ENCODE data around the gene EEF1AKMT4.
A peak's percentile ranks its signal among the peaks of the same experiment; 100 is the strongest.

Gene EEF1AKMT4

GRCh38 chr3:184249412-184250166 lies at the start of gene EEF1AKMT4:
EEF1AKMT4 (plus strand) TSS chr3:184249672; CDS start chr3:184249695, 23 bp downstream.
- peak; percentile 93 for FAIRE-seq

DNA sequence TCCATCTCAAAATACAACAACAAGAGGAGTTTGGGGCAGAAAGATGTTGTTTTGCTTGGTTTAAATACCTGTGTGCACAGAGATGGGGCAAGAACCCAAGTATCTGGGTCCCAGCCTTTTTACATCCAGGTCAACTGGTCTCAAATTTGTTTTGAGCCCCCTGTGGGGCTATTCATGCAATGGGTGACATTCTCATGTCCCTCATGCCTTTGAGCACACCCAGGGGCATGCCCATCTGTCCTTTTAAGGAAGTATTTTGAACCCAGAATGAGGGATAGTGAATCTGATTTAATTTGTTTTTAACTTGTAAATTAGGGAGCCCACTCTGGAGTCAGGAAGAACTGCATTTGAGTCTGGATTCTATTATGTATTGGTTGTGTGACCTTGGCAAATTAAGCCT lies 48.6 kb upstream of the EEF1AKMT4 start:
- no peak for FAIRE-seq

DNA sequence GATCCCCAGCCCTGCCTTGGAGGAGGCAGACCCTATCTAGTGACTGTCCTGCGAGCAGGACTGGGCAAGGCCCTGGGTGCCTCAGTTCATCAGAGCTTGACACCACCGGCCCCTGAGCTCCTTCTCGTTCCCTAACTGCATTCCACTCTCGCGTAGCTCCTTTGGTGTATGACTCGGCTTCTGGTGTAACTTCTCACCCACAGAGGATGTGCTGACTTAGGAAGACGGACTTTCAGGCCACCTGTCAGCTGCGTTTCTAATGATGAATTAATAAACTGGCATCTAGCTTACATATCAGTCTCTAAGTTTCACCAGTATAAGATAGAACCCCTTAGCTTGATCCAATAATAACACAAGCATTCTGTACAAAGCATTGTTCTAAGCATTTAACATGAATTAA lies 45.9 kb upstream of the EEF1AKMT4 start:
- FAIRE-seq, result no peak

- FAIRE-seq, result no peak
Measured at GRCh38 chr3:184209146-184209923, 40.1 kb upstream of the EEF1AKMT4 start.

GRCh38 chr3:184211297-184211696 lies 38.2 kb upstream of the EEF1AKMT4 start:
- no peak for FAIRE-seq

GRCh38 chr3:184211718-184212117 lies 37.8 kb upstream of the EEF1AKMT4 start:
- no peak for FAIRE-seq

DNA sequence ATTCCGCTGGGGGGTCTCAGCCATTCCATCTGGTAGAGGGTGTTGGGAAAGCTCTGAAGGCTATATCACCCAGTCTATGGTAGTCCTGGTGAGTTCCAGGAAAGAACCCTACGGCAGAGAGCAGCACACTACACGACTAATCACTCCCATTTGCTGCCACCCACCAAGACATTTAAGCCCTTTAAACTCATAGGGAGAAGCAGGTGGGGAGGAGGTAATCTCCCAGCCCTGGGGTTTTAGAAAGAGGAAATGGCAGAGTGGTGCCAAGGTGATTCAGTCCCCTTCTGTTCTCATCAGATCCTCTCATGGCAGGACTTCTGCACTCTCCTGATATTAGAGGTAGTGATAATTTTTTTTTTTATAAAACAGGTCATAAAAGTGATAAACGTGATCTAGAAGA lies 30.7 kb upstream of the EEF1AKMT4 start:
- no peak for FAIRE-seq

DNA sequence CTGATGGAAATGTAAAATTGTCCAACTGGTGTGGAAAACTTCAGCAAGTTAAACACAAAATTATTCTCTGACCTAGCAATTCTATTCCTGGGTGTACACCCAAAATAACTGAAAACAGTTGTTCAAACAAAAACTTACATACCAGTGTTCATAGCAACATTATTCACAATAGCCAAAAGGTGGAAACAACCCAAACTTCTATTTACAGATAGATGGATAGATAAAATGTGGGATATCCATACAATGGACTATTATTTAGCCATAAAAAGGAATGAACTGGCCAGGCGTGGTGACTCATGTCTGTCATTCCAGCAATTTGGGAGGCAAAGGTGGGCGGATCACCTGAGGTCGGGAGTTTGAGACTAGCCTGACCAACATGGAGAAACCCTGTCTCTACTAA lies 27.0 kb upstream of the EEF1AKMT4 start:
- FAIRE-seq, result no peak

- no peak for FAIRE-seq
Measured at GRCh38 chr3:184223946-184224345, 25.5 kb upstream of the EEF1AKMT4 start.

DNA sequence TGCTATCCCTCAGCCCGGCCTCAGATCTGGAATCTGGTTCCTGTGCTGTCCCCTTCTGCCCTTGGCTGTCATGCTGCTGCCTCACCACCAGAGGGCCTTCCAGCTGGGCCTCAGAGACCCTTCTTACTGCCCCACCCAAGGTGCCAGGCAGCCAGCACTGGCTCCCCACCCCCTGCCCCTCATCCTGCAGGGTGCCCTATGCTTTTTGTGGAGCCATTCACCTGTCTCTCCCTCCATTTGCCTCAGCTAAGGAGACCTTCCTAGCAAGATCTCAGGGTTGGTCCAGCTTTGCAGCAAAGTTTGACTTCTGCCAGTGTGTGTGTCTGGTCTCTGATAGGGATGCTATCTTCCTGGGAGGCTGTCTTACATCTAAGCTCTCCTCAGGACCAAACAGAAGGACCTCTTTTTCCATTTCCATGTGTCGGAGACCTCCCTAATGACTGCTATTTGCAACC lies 22.0 kb upstream of the EEF1AKMT4 start:
- no peak for FAIRE-seq

- FAIRE-seq, result no peak
Measured at GRCh38 chr3:184228376-184229137, 20.9 kb upstream of the EEF1AKMT4 start.

DNA sequence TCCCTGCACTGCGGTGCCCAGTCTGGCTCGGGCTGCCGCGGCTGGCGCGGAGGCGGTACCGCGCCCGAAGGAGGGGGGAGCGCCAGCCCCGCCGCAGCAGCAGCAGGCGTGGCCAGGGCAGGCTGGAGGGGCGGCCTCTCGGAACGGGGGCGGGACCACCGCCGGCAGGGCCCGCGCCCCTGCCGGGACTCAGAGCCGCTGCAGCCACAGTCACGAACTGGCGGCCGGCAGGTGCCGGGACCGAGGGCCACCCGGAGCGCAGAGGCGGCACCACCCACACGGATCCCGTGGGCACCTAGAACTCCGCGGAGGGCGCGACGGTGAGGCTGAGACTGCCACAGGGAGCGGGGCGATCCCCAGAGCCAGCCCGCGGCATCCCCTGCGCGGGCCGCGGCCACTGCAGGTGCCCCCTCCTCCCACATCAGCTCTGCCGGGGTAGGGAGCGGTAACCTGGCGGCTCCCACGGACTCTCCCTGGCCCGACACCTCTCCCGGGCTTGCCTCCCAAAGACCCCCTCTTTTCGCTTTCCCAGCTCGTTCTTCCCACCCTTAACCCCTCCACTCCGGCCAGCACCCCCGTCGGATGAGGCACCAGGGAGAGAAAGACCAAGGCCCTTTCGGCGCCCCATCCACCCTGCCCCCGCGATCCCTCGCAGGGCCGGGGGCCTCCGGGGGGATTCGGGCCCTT lies 19.9 kb upstream of the EEF1AKMT4 start, which contains the start of gene VWA5B2:
VWA5B2 (plus strand) TSS at position 192 of the 687 bp plus-strand sequence. CDS start 944 bp downstream, outside the sequence.
- no peak for FAIRE-seq

DNA sequence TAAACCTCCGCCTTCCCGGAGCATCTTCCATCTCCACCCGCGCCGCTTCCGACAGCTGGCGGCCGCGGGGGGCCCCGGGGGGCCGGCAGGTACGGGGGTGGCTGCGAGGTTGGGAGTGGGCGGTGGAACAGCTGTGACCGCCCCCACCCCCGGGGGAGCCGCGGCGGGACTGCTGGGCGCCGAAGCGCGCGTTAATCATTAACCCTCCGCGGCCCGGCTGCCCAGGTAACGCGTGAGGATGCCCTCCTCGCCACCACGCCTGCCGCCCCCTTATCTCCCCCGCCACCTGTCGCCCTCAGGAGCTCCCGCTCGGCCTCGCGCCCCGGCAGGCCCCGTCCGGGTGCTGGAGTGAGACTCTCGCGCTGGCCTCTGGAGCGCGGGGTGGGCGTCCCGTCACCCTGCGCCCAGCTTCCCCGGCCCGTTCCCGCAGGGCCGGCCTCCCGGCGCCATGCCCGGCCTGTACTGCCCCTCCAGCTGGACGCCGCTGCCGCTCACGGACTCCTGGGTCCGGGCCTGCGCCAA lies 19.3 kb upstream of the EEF1AKMT4 start:
- no peak for FAIRE-seq

DNA sequence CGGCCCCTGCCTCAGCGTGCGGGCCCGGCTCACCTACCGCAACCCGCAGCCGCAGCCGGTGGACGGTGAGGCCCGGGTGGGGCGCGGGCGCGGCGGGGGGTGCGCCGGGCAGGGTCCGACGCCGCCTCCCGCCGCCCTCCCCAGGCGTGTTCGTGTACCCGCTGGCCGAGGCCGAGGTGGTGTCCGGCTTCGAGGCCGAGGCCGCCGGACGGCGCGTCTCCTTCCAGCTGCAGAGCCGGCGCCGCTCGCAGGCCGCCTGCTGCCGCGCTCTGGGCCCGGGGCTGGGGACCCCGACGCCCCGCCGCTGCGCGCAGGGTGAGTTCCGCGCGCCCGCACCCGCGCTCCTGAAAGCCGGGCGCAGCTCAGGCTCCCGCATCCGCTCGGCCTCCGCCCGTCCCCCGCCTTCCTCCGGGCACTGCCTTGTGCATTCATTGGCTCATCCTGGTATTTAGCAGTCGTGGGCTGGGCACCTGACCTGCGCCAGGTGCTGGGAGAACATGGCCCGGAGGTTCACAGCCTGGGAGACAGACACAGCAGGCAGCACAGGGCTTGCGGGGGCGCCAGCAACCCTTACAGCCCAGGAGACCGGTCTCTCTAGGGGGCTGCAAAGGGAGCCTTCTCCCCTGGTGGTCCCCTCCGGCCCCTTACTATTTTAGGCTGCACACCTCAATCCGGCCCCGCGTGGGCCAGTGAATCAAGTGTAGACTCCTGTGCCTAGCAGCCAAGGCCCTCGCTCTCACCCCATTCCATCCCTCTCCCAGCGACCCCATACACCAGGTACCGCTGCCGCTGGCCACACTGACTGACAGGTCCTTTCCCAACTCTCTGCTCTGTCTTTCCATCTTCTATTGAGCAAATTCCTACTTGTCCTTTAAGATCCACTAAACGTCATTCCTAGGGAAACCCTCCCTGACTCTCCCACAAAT lies 18.6 kb upstream of the EEF1AKMT4 start:
- no peak for FAIRE-seq

DNA sequence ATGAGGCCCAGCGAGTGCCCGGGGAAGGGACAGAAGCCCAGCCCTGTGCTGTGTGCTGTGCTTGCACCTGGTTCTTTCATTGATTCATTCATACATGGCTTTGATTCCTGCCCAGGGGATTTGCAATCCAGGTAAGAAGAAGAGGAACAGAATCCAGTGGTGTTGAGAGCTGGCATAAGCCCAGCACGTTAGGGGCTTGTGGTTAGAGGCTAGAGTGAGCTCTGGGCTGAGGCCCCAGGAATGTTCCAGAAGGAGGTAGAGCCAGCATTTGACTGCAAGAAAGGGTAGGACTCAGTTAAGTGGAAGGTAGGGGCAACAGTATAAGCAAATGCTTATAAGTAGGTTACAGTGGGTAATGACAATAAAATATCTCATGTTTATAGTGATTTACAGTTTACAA lies 17.8 kb upstream of the EEF1AKMT4 start:
- no peak for FAIRE-seq

DNA sequence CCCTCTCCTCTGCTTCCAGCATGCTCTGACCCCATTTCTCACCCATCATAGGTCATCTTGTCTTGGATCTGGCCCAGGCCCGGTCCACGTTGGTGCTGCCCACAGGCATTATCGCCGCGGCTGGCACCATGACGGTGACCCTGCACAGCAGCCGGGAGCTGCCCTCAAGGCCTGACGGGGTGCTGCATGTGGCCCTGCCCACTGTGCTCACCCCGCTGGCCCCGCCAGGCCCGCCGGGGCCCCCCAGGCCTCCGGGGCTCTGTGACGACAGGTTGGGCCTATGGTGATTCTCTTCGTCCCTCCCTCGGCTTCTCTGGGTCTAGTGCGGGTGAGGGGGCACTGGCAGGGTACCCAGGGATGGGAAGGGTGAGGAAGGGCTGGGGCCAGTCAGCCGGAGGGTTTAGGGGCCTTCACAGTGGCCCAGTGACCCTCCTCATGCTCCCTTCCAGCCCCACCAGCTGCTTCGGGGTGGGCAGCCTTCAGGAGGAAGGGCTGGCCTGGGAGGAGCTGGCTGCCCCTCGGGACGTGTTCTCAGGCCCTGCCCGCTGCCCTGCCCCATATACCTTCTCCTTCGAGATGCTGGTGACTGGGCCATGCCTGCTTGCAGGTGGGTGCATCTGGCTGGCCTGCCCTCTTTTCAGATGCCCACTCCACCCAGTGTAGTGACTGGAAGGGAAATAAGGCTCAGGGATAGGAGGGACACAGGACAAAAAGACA lies 16.2 kb upstream of the EEF1AKMT4 start:
- FAIRE-seq, result no peak

DNA sequence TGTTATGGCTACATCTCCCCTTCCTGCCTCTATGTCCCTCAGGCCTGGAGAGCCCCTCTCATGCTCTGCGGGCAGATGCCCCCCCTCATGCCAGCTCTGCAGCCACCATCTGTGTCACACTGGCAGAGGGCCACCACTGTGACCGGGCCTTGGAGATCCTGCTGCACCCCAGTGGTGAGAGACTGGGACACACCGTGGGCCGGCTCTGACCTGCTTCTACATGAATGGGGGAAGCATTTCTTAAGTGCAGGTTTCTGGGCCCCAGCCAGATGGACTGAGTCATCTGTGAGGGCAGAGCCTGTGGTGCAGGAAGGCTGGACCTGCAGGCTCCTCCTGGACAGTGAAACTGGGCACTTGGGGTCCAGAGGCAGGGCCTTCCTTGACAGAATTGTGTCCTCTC lies 15.2 kb upstream of the EEF1AKMT4 start:
- FAIRE-seq, result no peak

GRCh38 chr3:184234671-184235380 lies 14.6 kb upstream of the EEF1AKMT4 start:
- FAIRE-seq, result no peak

GRCh38 chr3:184235381-184236032 lies 14.0 kb upstream of the EEF1AKMT4 start:
- FAIRE-seq, result no peak
